Dermis microvascular lymphatic vessel endothelial cell (primary cell): ENCODE measurements around the gene CRYM. TPM values are rescaled to one million over a fixed set of nuclear protein-coding genes. Genes with fewer than 3 reads are reported as not detected.
A peak's percentile ranks its signal among the peaks of the same experiment; 100 is the strongest.
"Not testable (repeated sequence)": the region's sequence is repeated elsewhere in the genome, so short reads cannot be mapped to it uniquely, and the experiment has no call there.

Source experiments
- DNase-seq, 2 donors: peaks; one replicate each; pipeline versions ENCODE4 v3.0.0 to v3.0.0-alpha.2; 2010; ENCODE audit warnings: low read depth in 2 of 2
- total RNA-seq: library from RNA; depleted of rRNA; stranded (reverse); fragments of >200 nt; gene quantifications from 2 replicates; pipeline ENCODE4 v1.2.1, GENCODE V29; 2014

Gene CRYM
- total RNA-seq: 0.13 TPM in 1 of 2 replicates, not detected in the other

DNA sequence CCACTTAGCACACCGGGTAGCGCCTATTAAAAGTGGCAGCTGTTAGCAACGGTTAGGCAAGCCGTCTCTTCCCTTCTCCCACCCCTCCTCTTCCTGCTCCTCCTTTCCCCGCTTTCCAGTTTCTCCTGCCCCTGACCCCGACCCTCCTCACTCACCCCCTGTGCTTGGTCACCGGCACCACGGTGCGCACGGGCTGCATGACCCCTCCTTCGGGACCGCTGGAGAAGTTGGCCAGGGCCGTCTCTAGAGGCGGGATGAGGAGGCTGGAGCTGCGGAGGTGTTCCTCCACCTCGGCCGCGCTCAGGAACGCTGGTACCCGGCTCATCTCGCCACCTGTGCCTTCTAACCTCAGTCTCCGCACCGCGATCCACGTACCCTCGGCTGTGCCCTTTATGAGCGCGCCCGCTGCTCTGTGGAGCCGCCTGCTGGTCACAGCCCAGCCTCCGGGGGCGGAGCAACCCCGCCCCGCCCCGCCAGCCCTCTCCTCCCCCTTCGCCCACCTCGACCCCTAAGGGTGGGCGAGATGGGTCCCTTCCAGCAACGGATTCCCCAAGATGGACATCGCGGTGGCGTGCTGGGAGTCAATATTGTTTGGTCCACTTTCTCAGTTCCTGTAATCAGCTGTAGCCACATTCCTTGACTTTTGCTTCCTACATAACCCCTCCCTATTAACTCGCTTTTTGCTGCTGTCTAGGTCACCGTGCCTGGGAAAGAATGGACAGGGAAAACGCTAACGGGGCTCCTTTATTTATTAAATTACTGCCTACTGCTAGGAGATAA, at the start of gene CRYM:
TSS of gene CRYM (minus strand) at position 364 of the 780 bp plus-strand sequence. CDS start at position 325, 39 bp downstream.
- peak in 1 of 2 donors; percentile 36 for DNase-seq

DNA sequence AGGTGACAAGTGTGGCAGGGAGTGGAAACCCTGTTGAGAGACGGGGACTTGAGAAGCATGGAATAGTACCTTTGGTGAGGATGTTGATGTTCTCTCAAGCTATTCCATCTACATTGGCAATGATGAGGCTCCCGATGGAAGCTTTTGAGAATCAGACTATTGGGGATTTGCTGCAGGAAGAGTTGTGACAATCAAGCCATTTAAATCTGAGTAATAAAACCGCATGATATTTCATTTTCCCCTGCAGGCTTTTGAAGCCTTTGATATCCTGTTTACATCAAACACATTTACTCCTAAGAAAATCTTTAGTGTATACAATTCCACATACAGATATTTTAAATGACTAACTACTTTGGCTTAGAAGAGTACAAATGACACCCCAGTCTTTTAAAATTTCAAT, 49.0 kb upstream of the CRYM start:
- DNase-seq: no peak

DNA sequence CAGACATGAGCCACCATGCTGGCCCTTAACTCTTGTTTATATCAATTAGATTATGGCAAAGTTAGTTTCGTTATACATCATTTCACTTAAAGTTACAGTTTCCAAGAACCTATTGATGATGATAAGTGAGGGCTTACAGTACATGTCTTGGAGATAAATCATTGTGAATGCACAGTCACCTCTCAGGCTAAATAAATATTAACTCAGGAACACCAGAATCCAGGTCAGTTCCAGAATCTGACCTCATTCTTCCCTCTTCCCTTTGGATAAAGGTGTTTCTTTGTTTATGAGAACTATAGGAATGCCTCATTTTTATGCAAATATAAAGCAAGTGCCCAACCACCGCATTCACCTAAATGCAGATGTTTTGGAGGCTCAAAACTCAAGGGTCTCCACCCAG, 48.4 kb upstream of the CRYM start:
- no peak for DNase-seq

DNA sequence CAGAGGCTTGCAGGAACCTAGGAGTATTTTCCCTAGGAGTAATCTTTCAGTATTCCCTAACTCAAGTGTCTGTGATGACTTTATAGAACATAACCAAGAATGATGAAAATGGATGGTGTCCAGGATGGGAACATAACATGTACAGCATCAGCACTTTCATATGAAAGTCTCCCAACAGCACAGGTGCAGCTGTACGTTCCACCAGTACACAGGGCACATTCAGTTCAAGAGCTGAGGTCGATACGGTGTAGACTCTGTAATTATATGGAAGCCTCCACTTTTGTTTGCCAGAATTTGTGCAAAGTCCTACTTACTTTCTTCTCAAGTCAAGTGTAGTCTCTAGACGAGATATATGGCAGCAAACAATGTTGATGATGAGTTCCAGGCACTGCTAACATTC, 46.2 kb upstream of the CRYM start:
- no peak for DNase-seq

DNA sequence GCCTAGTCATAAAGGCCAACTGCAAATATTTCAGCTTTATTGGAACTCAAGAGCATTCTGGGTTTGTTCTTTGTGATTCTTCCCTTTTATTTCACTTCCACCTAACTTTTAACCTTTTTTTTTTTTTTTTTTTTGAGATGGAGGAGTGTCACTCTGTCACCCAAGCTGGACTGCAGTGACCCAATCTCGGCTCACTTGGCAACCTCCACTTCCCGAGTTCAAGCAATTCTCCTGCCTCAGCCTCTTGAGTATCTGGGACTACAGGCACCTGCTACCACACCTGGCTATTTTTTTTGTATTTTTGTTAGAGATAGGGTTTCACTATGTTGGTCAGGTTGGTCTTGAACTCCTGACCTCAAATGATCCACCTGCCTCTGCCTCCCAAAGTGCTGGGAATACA, 44.2 kb upstream of the CRYM start:
- DNase-seq: not testable (repeated sequence)

DNA sequence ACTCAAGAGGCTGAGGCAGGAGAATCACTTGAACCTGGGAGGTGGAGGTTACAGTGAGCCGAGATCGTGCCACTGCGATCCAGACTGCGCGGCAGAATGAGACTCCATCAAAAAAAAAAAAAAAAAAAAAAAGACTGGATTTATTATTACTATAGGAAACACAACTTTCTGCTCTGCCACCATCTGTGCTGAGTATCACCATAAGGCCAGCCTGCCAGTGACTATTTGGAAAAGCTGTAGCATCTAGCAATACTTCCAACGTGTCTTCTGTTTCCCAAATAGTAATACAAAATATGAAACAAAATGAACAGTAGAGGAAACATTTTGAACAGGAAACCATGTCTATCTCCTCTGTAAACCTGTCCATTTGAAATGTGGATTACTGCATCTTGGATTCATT, 43.6 kb upstream of the CRYM start:
- DNase-seq: no peak

DNA sequence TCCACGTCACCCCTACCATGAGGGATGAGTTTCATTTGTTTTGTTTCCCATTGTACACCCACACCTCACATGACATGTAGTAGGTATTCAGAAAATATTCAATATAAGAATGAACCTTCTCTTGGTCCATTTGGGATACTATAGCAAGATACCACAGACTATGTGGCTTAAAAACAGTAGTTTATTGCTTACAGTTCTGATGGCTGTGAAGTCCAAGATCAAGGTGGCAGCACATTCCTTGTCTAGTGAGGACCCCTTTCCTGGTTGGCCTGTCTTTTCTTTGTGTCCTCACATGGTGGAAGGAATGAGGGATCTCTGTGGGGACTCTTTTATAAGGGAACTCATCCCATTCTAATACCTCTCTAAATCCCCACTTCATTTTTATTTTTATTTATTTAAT, 36.2 kb upstream of the CRYM start:
- no peak for DNase-seq

DNA sequence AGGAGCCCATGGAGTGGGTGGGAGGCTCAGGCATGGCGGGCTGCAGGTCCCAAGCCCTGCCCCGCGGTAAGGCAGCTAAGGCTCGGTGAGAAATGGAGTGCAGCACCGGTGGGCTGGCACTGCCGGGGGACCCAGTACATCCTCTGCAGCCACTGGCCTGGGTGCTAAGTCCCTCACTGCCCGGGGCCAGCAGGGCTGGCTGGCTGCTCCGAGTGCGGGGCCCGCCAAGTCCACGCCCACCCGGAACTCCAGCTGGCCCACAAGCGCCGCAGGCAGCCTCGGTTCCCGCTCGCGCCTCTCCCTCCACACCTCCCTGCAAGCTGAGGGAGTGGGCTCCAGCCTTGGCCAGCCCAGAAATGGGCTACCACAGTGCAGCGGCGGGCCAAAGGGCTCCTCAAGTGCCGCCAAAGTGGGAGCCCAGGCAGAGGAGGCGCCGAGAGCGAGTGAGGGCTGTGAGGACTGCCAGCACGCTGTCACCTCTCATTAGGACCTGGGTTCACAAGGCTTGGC, 34.8 kb upstream of the CRYM start:
- DNase-seq: not testable (repeated sequence)

DNA sequence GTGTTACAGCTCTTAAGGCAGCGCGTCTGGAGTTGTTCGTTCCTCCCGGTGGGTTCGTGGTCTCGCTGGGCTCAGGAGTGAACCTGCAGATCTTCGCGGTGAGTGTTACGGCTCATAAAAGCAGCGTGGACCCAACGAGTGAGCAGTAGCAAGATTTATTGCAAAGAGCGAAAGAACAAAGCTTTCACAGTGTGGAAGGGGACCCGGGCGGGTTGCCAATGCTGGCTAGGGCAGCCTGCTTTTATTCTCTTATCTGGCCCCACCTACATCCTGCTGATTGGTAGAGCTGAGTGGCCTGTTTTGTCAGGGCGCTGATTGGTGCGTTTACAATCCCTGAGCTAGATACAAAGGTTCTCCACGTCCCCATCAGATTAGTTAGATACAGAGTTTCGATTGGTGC, 34.0 kb upstream of the CRYM start:
- DNase-seq: not testable (repeated sequence)

DNA sequence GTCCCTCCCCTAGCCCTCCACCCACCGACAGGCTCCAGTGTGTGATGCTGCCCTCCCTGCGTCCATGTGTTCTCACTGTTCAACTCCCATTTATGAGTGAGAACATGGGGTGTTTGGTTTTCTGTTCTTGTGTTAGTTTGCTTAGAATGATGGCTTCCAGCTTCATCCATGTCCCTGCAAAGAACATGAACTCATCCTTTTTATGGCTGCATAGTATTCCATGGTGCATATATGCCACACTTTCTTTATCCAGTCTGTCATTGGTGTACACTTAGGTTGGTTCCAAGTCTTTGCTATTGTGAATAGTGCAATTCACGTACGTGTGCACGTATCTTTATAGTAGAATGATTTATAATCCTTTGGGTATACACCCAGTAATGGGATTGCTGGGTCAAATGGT, 28.6 kb upstream of the CRYM start:
- DNase-seq: not testable (repeated sequence)

DNA sequence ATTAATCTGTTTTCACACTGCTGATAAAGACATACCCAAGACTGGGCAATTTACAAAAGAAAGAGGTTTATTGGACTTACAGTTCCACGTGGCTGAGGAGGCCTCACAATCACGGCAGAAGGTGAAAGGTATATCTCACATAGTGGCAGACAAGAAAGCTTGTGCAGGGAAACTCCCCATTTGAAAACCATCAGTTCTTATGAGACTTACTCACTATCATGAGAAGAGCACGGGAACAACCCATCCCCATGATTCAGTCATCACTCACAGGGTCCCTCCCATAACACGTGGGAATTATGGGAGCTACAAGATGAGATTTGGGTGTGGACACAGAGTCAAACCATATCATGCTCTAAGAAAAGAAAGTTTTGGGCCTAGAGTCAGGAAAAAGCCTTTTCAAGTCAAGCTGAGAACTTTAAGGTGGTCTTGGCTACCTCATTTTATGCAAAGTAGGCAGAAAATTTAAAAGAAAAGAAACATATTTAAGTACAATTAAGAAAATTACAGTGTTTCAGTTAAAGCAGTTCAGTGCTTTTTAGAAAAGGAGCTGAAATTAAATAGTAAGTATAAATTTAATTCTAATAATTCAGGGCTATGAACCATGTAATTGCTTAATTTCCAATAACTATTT, 24.9 kb upstream of the CRYM start:
- DNase-seq: peak in 1 of 2 donors; percentile 37

DNA sequence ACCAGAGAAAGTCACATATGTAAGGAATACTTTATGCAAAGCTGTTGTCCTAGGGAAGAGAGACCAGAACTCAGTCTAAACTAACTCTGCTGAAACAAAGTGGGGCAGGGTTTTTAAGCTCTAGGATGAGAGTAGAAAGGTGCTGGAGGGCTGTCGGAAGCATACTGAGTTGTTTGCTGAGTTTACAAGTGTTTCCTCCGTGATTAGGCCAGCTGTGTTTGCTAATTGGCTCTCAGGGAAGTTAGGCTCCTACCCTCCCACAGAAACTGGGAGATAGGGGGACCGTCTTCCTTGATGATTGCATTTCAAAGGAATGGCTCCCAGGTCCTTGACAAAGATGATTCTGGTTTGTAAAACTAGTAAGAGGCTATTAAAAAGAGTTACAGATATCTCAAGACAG, 24.4 kb upstream of the CRYM start:
- DNase-seq: no peak

DNA sequence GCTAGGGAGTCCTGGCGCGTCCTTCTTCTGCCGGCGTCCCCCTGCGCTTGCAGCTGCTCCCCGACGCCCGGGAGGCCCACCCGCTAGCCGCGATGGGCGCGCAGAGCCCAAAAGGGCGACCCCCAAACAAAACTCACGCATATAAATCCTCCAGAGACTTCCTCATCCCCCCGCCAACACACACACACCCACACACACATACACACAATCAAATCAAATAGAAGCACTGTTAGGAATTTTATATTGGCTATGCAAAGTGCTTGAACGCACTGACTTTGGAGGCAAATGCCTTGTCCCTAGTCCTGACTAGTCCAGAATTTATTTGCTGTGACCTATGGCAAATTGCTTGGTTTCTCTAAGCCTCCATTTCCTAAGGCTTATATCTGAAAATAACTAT, 23.8 kb upstream of the CRYM start:
- DNase-seq: no peak

DNA sequence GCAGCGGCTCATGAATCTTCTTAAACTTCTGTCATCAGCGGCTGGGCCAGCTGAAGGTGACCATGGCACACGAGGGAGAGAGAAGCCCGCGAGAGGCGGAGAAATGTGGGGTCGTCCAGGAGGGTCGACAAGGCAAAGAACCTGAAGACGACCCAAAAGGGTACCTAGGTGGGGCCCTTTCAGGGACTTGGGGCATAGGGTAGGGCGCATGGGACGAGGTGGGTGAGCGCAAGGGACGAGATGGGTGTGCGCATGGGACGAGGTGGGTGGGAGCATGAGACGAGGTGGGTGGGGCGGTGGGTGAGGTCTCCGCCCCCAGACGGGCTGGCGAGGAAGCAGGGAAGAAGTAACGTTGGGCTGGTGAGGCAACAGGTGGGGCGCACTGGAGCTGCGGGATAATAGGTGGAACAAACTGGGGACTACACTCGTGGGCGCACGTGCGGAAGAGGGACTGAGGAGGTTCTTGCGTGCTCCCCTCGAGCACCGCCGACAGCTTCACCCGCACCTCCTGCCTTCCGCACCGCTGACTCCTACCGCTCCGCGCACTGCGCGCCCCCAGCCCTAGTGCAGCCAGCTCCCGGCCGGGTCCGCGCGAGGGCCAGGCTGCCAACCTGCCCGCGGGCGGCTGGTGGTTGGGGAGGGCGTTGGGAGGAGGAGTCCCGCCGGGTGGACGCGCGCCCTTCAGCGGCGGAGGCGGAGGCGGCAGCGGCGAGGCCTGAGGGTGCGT, 23.2 kb upstream of the CRYM start:
- peak; percentile 45 to 83 for DNase-seq

DNA sequence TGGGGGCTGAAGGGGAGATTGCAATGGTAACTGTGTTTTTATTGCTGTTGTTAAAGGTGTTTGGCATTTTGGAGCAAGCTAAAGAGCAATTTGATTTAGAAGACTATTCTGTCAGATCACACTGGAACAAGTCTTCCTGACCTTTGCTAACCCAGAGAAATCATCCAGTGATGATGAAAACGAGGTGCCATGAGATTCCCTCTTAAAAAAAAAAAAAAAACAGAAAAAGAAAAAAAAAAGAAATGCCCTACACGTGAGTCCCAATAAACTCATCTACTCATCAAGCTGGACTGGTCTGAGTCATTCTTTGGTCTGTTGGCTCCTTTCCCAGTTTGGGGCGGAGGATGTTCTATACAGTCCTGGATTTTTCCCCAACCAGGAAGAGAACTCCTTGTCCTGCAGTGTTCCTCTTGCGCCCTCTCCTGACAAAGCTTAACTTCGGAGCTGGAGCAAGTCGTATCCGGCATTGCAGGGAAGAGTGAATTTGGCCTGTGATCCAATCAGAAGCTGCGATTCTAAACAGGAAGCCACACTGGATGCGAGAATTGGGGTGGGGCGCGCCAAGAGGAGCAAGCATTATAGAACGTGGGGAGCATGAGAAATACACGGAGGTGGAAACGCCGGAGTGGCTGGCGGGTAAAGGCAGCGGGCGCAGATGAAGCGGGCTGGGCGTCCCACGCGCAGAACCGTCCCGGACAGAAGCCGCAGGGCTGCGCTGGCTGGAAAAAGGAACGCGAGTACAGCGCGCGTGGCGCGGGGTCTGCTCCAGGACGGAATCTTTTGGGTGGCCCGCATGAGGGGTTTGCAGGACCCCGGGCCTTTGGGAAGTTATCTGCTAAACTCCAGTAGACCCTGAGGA, 22.4 kb upstream of the CRYM start:
- peak; percentile 99 for DNase-seq

DNA sequence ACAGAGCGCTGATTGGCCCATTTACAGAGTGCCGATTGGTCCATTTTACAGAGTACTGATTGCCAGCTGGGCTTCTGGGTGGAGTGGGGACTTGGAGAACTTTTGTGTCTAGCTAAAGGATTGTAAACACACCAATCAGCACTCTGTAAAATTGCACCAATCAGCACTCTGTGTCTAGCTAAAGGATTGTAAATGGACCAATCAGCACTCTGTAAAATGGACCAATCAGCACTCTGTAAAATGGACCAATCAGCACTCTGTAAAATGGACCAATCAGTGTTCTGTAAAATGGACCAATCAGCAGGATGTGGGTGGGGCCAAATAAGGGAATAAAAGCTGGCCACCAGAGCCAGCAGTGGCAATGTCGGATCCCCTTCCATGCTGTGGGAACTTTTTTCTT, 11.7 kb upstream of the CRYM start:
- DNase-seq: not testable (repeated sequence)

DNA sequence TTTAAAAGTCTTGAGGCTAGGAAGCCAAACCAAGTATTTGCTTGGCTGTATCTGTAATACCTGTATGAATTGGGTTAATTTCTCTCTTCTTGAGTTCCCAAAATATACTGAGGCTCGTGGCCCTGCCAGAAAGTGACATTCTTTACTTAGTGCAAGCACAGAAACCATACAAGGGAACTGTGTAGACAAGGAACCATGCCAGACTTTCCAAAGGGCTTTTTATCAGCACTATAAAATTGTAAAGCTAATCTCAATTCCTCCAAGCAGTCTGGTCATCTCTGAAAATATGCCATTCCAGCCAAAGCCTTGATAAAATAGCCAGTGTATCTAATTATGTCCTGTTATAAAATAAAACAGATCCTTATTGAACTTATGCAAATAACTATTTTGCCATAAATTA, 7.2 kb upstream of the CRYM start:
- DNase-seq: no peak

DNA sequence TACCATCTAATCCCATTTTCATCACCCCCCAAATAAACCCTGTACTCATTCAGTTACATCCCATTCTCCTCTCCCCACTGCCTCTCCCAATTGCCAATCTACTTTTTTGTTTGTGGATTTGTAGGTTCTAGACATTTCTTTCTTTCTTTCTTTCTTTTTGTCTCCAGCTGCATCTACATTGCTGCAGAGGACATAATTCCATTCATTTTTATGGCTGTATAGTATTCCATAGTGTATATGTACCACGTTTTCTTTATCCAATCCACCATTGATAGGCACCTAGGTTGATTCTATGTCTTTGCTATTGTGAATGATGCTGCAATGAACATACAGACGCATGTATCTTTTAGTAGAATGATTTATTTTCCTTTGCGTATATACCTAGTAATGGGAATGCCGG, 6.3 kb upstream of the CRYM start:
- DNase-seq: no peak

DNA sequence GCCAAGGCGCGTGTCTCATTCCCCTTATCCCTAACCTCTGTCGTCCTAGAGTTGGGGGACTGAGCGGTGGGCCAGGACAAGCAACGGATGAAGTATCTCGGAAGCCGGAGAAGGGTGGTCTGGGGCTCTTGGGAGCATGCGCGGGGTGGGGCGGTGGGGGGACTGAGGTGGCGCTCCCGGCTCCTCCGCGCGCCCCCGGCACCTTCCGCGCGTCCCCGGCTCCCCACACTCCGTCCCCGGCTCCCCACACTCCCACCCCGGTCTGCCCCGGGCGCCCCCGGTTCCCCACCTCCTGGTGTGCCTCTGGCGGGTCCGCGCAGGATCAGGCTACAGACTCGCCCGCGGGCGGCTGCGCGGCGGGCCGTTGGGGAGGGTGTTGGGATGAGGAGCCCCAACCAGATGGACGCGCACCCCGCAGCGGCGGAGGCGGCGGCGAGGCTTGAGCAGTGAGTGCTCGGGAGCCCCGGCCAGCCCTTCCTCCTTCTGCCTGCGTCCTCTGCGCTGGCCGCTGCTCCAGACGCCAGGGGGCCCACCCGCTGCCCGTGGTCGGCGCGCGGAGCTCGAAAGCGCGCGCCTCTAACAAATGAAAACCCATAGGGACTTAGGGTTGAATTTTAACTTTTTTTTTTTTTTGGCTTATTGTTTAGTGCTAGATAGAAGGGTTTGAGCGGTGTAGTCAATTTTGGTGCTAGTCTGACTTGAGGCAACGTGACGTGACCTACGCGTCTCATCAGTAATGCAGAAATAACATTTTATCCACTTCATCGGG, 5.6 kb upstream of the CRYM start:
- DNase-seq: peak in 1 of 2 donors; percentile 38

DNA sequence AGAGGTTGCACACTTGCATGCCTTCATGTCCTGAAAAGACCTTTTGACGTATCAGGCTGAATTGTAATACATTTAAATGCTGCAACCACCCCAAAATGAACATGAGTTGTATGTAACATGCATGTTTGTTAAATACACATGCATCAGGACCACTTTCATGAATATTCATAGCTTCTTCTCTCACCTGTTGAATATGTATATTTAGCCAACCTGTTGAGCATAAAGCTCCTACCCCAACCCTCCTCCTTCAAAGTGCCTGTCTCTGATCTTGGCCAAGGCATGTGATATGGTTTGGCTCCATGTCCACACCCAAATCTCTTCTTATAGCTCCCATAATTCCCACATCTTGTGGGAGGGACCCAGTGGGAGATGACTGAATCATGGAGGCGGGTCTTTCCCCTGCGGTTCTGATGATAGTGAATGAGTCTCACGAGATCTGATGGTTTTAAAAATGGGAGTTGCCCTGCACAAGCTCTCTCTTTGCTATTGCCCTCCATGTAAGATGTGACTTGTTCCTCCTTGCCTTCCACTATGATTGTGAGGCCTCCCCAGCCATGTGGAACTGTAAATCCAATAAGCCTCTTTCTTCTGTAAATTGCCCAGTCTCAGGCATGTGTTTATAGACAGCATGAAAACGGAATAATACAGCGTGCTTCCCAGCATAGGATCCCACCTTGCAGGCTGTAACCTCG, 3.8 kb upstream of the CRYM start:
- no peak for DNase-seq
